ENCODE measurements around the gene RARRES1.

DNA sequence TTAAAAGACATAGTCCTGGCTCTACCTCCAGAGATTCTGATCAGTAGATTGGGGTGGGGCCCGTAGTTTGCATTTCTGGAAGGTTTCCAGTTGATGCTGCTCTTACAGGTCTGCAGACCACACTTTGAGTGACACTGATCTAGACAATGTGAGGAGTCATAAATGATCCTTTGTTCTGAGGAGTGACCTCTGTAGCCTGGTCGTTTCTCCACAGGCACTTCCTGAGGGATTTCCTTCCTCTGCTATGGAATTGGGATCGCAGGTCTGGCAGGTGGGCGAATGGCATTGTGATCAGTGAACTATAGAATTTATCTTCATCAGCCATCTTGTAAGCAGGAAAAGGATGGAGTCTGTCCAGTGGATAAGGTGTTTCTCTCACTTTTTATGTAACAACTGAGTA, 82.5 kb downstream of the RARRES1 start:
- TF ChIP-seq, protein P1, sequence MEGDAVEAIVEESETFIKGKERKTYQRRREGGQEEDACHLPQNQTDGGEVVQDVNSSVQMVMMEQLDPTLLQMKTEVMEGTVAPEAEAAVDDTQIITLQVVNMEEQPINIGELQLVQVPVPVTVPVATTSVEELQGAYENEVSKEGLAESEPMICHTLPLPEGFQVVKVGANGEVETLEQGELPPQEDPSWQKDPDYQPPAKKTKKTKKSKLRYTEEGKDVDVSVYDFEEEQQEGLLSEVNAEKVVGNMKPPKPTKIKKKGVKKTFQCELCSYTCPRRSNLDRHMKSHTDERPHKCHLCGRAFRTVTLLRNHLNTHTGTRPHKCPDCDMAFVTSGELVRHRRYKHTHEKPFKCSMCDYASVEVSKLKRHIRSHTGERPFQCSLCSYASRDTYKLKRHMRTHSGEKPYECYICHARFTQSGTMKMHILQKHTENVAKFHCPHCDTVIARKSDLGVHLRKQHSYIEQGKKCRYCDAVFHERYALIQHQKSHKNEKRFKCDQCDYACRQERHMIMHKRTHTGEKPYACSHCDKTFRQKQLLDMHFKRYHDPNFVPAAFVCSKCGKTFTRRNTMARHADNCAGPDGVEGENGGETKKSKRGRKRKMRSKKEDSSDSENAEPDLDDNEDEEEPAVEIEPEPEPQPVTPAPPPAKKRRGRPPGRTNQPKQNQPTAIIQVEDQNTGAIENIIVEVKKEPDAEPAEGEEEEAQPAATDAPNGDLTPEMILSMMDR (conservative IDR thresholded peaks at IDR 0.05; ENCODE audit: low read depth, low read length), result no peak
- no peak for TF ChIP-seq EZH2 (IDR thresholded peaks at IDR 0.05; ENCODE audit: low read length, unreplicated experiment)
- TF ChIP-seq EZH2phosphoT487 (IDR thresholded peaks at IDR 0.05; ENCODE audit: borderline replicate concordance, low read length), result no peak

Data from PC-3 (cell line).